ENCODE results near the gene NDUFS3.

DNA sequence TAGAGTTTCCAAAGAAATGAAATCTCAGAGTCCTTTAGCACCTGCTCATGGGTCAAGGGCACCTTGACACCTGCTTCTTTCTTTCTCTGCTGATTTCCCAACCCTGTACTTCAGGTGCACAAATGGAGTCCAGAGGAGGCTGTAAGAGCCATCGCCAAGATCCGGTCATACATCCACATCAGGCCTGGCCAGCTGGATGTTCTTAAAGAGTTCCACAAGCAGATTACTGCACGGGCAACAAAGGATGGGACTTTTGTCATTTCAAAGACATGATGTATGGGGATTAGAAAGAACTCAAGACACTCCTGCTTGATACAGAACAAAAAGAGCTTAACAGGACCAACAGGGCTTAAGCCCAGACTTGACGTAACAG is 7.5 kb upstream of the NDUFS3 start:
- TF ChIP-seq, protein P1, sequence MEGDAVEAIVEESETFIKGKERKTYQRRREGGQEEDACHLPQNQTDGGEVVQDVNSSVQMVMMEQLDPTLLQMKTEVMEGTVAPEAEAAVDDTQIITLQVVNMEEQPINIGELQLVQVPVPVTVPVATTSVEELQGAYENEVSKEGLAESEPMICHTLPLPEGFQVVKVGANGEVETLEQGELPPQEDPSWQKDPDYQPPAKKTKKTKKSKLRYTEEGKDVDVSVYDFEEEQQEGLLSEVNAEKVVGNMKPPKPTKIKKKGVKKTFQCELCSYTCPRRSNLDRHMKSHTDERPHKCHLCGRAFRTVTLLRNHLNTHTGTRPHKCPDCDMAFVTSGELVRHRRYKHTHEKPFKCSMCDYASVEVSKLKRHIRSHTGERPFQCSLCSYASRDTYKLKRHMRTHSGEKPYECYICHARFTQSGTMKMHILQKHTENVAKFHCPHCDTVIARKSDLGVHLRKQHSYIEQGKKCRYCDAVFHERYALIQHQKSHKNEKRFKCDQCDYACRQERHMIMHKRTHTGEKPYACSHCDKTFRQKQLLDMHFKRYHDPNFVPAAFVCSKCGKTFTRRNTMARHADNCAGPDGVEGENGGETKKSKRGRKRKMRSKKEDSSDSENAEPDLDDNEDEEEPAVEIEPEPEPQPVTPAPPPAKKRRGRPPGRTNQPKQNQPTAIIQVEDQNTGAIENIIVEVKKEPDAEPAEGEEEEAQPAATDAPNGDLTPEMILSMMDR (IDR thresholded peaks at IDR 0.05; ENCODE audit: low read depth, low read length): no peak
- TF ChIP-seq POLR2A (IDR thresholded peaks at IDR 0.05; ENCODE audit: extremely low read depth, insufficient read length) (no peak), MYC (IDR thresholded peaks at IDR 0.05; ENCODE audit: low read depth, low read length) (no peak)
- TF ChIP-seq, protein P2, sequence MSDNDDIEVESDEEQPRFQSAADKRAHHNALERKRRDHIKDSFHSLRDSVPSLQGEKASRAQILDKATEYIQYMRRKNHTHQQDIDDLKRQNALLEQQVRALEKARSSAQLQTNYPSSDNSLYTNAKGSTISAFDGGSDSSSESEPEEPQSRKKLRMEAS (IDR thresholded peaks at IDR 0.05; ENCODE audit: low read depth, low read length): no peak
